Stimulated activated naive CD8-positive, alpha-beta T cell treated with anti-CD3 and anti-CD28 coated beads, Interleukin-15, Interleukin-2, amounts not matched to agents 100 ng/mL and 50 ng/mL, for 24 hours (primary cell): Measurements from ENCODE around the gene PALLD.

Experiments used
- H3K27ac Mint-ChIP-seq: one replicate; pipeline ENCODE4 v1.8.0; 2021; ENCODE audit warnings: mild to moderate bottlenecking, mixed read lengths
- H3K27me3 Mint-ChIP-seq: one replicate; pipeline ENCODE4 v1.8.0; 2021; ENCODE audit warnings: mixed read lengths
- H3K36me3 Mint-ChIP-seq: one replicate; pipeline ENCODE4 v1.8.0; 2021; ENCODE audit warnings: low read depth, mixed read lengths
- H3K4me1 Mint-ChIP-seq: one replicate; pipeline ENCODE4 v1.8.0; 2021; ENCODE audit warnings: low read depth, mixed read lengths
- H3K4me3 Mint-ChIP-seq: one replicate; pipeline ENCODE4 v1.8.0; 2021; ENCODE audit warnings: mild to moderate bottlenecking, mixed read lengths
- H3K9me3 Mint-ChIP-seq: one replicate; pipeline ENCODE4 v1.8.0; 2021; ENCODE audit warnings: mixed read lengths

The PALLD gene

DNA sequence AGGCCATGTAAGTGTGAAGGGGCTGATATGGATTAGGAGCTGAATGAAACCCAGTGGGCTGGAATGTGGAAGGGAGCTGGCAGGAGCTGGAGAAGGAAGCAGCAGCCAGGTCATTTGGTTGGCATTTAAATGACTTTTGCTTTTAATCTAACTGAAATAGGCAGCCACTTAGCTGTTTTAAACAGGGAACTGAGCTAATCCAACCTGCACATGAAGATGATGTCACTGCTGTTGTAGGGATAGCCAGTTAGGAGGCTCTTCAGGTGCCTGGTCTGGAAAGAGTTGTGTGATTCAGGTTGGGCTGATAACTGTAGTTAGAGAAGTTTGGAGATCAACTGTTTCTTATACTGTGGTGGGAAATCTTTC is 122.4 kb downstream of the PALLD start:
- Mint-ChIP-seq H3K36me3 (no peaks in the 10 kb centered on the region), H3K27ac (no peak overlapping the region), H3K4me3 (no peak overlapping the region), H3K27me3 (peaks cover 19% of the 10 kb centered on the region), H3K4me1 (no peaks in the 10 kb centered on the region), H3K9me3 (no peaks in the 10 kb centered on the region)

DNA sequence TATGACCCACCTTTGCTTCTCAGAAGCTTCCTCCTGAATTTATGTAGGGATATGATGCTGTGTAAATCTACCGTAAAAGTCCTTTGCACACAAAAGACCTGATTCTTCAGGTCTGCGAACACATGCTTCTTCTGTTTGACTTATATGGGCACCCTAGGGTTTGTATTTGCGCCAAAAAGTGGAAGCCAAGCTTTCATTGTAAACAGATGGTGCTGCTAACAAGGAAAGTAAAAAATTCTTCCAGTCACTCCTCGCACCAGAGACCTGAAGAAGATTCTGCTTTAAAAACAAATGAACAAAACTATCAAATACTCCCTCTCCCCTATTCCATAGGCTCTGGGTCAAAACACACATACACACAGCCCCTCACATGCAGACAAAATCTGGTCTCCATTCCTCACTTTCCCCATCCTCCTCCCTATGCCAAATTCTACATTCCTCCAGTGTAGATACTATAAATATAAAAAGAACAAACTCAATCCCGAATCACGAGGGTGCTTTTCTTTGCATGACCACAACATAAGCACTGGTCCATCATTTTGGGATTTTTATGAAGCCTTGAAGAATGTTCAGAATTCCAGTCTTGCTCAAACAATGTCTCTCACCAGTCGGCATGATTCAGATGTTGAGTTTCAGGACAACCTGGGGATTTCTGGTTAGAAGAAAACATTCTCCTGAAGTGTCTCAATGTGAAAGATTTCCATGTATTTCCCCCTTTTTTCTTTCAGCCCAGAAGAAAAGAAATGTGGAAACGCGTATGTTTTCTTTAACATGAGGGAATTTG is 125.1 kb downstream of the PALLD start:
- Mint-ChIP-seq H3K4me3 (no peak overlapping the region), H3K27ac (no peak overlapping the region), H3K4me1 (no peaks in the 10 kb centered on the region), H3K27me3 (peaks cover 19% of the 10 kb centered on the region), H3K9me3 (no peaks in the 10 kb centered on the region), H3K36me3 (no peaks in the 10 kb centered on the region)

DNA sequence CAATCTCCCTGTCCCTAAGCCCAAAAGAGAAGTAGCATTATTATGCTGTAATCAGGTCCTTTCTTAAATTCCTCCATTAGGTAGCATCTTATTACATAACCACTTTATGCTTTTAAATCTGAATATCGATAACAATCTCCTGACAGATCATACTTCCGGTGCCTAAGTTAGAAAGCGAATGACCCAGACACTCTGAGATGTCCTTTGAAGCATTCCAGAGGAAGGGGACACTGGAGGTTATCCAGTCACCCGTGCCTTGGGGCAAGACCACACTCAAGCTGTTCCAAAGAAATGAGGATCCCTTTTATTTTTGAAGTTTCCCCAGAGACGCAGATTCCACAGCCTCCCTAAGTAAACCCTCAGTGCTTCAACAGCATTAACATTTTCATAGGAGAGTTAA is 125.7 kb downstream of the PALLD start:
- Mint-ChIP-seq H3K27me3 (peaks cover 19% of the 10 kb centered on the region), H3K36me3 (no peaks in the 10 kb centered on the region), H3K9me3 (no peaks in the 10 kb centered on the region), H3K4me3 (no peak overlapping the region), H3K4me1 (no peaks in the 10 kb centered on the region), H3K27ac (no peak overlapping the region)

DNA sequence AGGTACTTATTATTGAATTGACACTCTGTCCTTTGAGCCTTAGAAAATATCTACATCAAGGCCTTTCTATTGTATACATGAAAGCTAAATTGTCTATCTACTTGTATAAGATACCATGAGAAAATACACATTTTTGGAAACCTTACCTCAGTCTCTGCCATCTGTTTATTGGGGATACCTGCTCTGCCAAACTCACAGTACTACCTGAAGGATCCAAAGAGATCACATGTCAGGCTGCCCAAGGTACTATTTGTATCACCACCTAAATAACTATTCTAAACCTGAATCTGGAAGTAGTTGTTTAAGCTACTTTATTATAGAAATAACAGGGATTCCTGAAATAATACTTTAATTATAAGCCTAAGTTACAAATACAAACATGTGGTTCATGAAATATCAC is 126.2 kb downstream of the PALLD start:
- no peak overlapping the region for H3K27ac Mint-ChIP-seq

DNA sequence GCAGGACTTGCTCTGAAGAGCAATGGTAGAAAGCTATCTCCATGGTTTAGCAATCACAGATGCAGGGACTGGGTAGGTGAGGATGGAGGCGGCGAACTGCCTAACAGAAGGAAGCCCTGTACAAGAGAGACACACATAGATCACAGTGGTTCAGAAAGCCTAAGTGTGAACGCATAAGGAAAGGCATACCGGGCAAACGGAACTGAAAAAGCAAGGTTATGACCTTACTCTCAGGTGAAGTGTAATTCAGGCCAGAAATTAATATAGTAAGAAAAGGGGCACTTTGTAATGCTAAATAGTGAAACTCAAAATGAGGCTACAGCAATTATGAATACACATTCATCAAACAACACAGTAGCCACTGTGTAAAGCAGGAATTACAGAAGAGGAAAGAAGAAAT is 126.6 kb downstream of the PALLD start:
- no peaks in the 10 kb centered on the region for H3K4me1 Mint-ChIP-seq
- H3K4me3 Mint-ChIP-seq: no peak overlapping the region
- H3K9me3 Mint-ChIP-seq: no peaks in the 10 kb centered on the region
- no peaks in the 10 kb centered on the region for H3K36me3 Mint-ChIP-seq
- H3K27ac Mint-ChIP-seq: no peak overlapping the region
- H3K27me3 Mint-ChIP-seq: peaks cover 23% of the 10 kb centered on the region

More for the DNA sequence above, 126.2 kb downstream of the PALLD start:
- Mint-ChIP-seq H3K9me3 (no peaks in the 10 kb centered on the region), H3K27me3 (peaks cover 19% of the 10 kb centered on the region), H3K4me3 (no peak overlapping the region), H3K4me1 (no peaks in the 10 kb centered on the region), H3K36me3 (no peaks in the 10 kb centered on the region)

DNA sequence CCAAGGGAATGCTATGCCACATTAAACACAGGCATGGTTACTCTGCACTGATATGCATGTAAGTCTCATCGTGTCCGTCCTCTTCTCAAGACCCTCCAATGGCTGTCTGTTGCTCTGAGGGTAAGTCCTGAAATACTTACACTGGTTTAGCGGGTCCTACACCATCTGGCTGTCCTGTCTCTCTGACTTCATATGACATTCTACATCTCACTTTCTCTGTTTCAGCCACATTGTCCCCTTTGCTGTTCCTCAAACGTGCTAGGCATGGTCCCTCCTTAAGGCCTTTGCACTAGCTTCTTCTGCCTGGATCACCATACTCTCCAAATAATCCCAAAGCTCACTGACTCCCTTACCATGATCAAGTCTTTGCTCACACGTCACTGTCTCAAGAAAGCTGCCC is 131.4 kb downstream of the PALLD start:
- Mint-ChIP-seq H3K27me3 (peaks cover 48% of the 10 kb centered on the region), H3K27ac (no peak overlapping the region), H3K4me3 (no peak overlapping the region)

DNA sequence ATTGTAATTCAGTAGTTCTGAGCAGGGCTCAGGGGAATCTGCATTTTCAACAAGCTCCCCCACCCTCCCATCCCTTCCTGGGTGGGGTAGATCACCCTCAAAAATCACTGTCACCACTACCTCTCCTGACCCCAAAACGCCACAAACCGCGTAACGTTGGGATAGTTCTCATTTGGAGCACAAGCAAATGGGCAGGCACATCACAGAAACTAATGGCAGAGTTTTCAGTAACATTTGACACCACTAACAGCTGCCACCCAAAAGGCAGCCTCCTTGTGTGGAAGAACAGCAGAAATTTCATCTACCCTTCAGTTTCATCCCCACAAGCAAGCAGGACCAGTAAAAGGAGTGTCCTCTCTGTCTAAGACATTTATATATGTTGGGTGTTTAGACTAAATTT is 132.7 kb downstream of the PALLD start:
- peaks cover 20% of the 10 kb centered on the region for H3K4me1 Mint-ChIP-seq
- H3K36me3 Mint-ChIP-seq: no peaks in the 10 kb centered on the region
- no peaks in the 10 kb centered on the region for H3K9me3 Mint-ChIP-seq
- H3K4me3 Mint-ChIP-seq: no peak overlapping the region
- H3K27ac Mint-ChIP-seq: no peak overlapping the region
- peaks cover 60% of the 10 kb centered on the region for H3K27me3 Mint-ChIP-seq

More for the DNA sequence above, 131.4 kb downstream of the PALLD start:
- Mint-ChIP-seq H3K36me3 (no peaks in the 10 kb centered on the region), H3K4me1 (peaks cover 15% of the 10 kb centered on the region), H3K9me3 (no peaks in the 10 kb centered on the region)

DNA sequence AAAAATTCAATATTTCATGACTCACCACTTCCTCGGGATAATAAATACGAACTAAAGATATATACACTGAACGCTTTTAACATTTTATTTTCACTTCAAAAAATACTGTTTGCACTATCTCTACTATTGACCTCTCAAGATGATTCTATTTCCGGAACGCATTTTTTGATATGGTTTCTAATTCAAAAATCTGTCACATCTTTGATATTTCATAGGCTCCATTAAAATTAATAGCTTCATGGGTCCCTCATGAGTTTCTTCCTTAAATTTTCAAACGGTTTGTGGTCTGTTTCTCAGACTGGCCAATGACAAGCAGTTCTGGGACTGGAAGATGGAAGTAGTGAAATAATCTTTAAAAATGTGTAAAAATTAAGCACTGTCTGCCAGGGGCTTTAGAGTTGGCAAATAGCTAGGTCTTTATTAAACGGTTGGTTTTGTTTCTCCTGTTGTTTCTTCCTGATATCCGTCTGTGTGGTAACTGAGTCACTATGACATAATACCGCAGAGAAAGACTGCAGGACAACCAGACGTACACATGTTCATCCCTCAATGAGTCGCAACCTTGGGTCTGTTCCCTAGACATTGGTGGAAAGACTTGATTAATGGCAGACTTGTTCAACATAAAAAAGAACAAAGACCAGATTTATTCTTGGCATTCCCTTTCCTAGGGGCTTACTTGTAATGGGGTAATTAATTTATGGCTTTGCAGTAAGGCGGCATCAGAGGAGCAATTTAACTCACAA is 133.8 kb downstream of the PALLD start:
- Mint-ChIP-seq H3K9me3 (no peaks in the 10 kb centered on the region), H3K27me3 (peaks cover 70% of the 10 kb centered on the region), H3K27ac (no peak overlapping the region), H3K36me3 (no peaks in the 10 kb centered on the region), H3K4me3 (peak overlapping the region; percentile 47), H3K4me1 (peaks cover 20% of the 10 kb centered on the region)

DNA sequence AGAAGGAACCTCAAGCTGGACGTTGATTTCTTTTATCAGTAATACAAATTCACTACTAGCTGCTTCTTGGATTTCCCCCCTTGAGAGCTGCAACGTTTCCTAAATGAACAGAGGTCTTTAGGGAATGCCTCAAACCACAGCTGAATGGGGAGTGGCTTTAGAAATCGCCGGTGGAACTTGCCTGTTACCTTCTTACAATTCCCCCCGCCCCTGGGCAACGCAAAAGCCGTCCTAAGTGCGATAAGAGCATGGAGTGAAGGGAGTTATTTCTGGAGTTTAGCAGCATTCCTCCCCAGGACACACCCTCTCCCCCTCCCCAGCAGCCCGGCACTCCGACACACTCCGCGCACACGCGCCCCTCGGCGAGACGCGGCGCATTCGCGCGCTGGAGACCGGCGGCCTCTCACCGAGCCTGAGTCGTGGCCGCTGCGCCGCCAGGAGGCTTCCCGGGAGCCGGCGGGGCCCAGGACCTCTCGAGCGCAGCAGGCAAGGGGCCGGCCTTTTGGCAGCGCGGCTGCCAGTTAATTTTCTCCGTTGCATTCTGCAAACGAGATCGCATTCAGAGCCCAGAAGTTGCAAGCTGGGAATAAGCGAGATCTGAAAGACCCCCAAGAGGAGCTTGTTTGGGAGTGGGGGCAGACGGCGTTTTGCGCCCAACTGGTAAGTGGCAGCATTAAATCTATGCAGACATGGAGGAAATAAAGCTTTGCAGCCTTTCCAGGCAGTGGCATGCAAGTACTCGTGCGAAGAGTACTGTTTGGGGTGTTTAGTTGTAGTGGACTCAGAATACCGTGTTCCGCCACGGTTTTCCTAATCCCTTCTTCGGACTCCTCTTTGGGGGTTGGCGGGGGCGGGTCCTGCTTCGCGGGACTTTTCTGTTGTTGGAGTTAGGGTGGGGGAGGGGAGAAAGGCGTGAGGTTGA is 134.7 kb downstream of the PALLD start:
- Mint-ChIP-seq H3K27ac (no peak overlapping the region), H3K4me1 (peaks cover 20% of the 10 kb centered on the region), H3K36me3 (no peaks in the 10 kb centered on the region), H3K4me3 (peak overlapping the region; percentile 47), H3K27me3 (peaks cover 79% of the 10 kb centered on the region), H3K9me3 (no peaks in the 10 kb centered on the region)

DNA sequence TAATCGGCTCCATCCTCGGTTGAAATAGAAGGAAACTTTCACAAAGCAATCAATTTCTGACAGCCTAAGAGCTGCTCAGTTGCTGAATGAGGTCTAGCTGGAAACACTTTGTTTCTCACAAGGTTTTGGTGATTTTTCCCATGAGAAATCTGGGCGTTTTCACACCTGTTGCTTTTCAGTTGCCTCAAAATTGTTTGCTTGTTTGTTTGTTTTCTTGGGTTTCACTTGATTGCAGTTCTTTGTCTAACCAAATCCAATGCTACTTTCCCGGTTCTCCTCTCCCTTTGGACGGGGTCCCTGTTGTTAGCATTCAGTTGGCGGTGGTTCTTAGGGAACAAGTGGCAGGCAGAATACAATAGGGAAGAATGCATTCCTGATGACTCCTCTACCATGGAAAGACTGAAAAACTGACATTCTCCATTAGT is 135.5 kb downstream of the PALLD start:
- Mint-ChIP-seq H3K4me1 (peaks cover 20% of the 10 kb centered on the region), H3K4me3 (peak overlapping the region; percentile 47), H3K27me3 (peaks cover 81% of the 10 kb centered on the region), H3K36me3 (no peaks in the 10 kb centered on the region), H3K27ac (no peak overlapping the region), H3K9me3 (no peaks in the 10 kb centered on the region)

DNA sequence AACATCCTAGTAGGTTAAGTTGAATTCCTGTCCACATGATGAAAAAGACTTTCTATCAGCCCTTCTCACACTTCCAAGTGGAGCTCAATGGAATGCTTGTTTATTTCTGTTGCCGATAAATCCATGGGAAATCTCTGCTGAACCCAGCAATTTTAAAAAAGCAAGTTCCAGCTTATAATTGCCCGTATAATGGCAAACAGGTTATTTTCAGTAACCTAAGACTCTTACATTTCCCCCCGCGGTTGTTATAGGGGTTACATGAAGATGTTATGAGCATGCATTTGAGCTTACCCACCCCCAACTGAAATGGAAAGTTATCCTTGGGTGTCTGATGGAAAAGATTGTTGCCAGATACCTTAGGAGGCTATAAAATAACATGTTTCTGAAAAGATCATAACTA is 136.2 kb downstream of the PALLD start:
- H3K4me3 Mint-ChIP-seq: no peak overlapping the region
- no peaks in the 10 kb centered on the region for H3K9me3 Mint-ChIP-seq
- H3K27me3 Mint-ChIP-seq: peaks cover 81% of the 10 kb centered on the region
- peaks cover 20% of the 10 kb centered on the region for H3K4me1 Mint-ChIP-seq
- no peaks in the 10 kb centered on the region for H3K36me3 Mint-ChIP-seq
- no peak overlapping the region for H3K27ac Mint-ChIP-seq

DNA sequence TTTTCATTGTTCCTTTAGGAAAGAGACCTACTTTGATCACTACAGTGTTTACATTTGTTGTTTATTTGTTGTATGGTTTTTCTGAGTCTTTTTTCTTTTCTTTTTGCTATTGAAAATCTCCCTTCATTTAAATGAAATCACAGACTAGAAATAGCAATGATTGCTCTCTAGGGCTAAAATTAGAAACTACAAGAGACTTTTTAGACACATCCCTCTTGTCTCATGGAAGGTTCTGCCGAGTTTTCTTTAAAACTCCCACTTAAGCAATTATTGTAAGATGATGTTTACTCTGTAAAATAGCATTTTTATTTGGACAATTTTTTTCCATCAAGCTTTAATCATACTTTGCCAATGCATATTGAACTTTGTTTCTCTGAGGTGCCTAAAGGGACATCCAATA is 136.6 kb downstream of the PALLD start:
- peaks cover 78% of the 10 kb centered on the region for H3K27me3 Mint-ChIP-seq
- H3K27ac Mint-ChIP-seq: no peak overlapping the region
- H3K4me3 Mint-ChIP-seq: no peak overlapping the region
- H3K4me1 Mint-ChIP-seq: peaks cover 20% of the 10 kb centered on the region
- no peaks in the 10 kb centered on the region for H3K9me3 Mint-ChIP-seq
- no peaks in the 10 kb centered on the region for H3K36me3 Mint-ChIP-seq

DNA sequence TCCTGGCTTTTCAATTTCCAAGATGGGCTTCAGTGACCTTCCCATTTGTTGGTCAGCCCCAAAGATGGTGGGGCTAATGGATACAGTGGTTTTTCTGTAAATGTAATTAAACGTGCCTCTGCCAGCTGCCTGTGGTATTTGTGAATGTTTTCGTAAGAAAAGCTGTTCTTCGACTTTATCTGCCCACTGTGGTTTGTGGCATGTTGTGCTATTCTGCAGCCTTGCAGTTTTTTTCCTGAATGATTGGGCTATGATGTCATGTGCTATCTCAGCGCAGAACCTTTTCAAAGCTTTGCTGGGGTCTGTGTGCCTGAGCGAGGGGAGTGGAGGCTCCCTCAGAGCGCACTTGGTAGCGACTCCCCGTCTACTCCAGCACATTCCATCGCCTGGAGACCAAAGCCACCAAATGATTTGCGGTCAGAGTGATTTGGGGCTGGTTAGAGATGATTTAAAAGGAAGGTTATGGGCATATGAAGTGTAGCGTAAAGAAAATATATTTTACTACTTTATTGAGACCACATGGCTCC is 137.5 kb downstream of the PALLD start:
- Mint-ChIP-seq H3K4me3 (no peak overlapping the region), H3K27ac (peak overlapping the region; percentile 65), H3K4me1 (peaks cover 20% of the 10 kb centered on the region), H3K27me3 (peaks cover 71% of the 10 kb centered on the region), H3K9me3 (no peaks in the 10 kb centered on the region), H3K36me3 (no peaks in the 10 kb centered on the region)

DNA sequence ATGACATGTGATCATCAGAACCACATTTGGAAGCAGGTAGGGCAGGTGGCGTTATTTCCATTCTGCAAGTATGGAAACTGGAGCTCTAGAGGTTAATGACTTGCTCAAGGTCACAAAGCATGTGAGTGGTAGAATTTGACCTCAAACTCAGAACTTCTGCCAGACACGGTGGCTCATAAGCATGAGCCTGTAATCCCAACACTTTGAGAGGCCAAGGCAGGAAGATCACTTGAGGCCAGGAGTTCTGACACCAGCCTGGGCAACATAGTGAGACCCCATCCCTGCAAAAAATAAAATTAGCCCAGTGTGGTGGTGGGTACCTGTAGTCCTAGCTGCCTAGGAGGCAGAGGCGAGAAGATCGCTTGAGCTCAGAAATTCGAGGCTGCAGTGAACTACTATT is 139.2 kb downstream of the PALLD start:
- Mint-ChIP-seq H3K27ac (no peak overlapping the region), H3K4me1 (peaks cover 17% of the 10 kb centered on the region), H3K36me3 (no peaks in the 10 kb centered on the region), H3K4me3 (no peak overlapping the region), H3K27me3 (peaks cover 61% of the 10 kb centered on the region), H3K9me3 (no peaks in the 10 kb centered on the region)
